GM12874 (cell line): ENCODE data around the gene GCA.

Source experiments
- TF ChIP-seq, protein P1 (sequence below): IDR thresholded peaks from 2 replicates; pipeline ENCODE4 v1.5.1; 2011; ENCODE audit warnings: low read depth, mild to moderate bottlenecking, control low read depth, low read length, moderate library complexity; ENCODE audit not compliant: insufficient read depth

Gene GCA, protein sequence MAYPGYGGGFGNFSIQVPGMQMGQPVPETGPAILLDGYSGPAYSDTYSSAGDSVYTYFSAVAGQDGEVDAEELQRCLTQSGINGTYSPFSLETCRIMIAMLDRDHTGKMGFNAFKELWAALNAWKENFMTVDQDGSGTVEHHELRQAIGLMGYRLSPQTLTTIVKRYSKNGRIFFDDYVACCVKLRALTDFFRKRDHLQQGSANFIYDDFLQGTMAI

DNA sequence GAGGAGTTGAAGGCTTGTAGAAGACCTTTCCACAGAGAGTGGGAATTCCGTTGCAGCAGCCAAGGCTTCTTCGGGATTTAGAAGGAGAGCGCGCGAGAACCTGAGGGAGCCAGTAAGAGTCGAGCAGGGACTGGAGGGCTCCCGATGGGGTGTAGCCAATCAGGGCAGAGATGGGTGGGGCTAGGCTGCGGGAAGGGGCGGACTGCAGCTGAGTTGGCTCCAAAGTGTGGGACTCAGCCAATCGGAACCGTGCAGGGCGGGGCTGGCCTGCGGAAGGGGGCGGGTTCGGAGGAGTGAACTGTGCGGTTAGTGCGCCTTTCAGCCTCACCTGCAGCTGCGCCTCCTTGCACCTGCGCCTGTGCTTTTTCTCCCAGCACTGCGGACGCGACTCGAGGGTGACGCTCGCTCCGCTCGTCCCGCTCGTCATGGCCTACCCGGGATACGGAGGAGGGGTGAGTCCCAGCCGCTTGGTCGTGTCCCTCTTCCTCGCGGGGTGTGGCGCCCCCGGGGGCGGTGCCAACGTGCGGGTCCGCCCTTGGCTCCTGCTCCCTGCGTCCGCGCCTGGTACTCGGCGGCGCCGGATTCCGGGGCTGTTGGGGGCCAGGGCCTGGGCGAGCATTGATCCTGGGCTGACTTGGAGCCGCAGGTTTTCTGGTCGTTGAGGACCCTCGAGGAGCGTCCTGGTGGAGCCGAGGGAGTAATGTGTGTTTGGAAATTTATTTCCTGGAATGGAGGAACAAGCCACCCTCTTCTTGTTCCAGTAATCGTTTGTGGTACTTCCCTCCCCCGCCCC, at the start of gene GCA:
GCA (plus strand) TSS at position 309 of the 793 bp plus-strand sequence; CDS start at position 426, 117 bp downstream.
- TF ChIP-seq, protein P1, sequence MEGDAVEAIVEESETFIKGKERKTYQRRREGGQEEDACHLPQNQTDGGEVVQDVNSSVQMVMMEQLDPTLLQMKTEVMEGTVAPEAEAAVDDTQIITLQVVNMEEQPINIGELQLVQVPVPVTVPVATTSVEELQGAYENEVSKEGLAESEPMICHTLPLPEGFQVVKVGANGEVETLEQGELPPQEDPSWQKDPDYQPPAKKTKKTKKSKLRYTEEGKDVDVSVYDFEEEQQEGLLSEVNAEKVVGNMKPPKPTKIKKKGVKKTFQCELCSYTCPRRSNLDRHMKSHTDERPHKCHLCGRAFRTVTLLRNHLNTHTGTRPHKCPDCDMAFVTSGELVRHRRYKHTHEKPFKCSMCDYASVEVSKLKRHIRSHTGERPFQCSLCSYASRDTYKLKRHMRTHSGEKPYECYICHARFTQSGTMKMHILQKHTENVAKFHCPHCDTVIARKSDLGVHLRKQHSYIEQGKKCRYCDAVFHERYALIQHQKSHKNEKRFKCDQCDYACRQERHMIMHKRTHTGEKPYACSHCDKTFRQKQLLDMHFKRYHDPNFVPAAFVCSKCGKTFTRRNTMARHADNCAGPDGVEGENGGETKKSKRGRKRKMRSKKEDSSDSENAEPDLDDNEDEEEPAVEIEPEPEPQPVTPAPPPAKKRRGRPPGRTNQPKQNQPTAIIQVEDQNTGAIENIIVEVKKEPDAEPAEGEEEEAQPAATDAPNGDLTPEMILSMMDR, result no peak

DNA sequence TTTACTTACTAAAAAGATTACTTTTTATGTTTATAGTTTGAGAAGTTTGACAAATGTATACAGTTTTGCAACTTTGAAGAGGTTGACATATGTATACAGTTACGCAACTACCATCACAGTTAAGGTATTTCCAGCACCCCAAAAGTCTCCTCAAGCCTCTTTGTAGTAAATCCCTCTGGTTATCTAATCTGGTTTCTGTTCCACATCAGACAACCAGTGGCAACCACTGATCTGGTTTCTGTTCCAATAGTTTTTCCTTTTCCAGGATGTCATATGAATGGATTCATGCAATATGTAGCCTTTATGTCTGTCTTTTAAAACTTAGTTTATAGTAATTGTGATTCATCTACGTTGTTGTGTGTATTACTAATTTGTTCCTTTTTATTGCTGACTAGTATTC, 48.9 kb upstream of the GCA start:
- TF ChIP-seq, protein P1, result no peak

DNA sequence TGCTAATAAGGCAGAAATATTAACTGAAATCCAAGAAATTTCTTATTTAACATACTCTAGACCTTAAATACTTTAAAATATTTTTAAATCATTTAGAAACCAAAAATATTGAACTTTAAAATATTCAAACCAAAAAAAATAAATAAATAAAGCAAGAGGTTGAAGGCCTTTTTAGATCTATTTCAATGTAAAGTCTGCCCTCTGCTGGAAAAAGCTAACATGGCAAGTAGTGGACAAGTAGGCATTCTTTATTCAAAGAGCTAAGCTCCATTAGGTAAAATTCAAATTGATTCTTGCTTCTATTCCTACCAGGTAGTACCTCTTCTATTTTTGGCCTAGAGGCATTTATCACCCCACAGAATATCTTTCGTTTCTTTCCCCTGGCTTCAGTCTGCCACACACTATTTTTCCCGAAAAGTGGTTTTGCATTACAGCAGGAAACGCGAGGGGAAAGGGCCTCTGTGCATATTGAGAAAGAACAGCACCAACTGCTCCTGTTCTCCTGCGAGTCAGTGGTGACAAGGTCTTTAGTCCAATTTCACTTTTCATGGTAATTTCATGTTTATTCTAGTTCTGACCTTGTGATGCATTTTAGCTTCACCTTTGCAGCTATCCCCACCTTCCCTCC, 45.9 kb upstream of the GCA start:
- TF ChIP-seq, protein P1, result peak; percentile 53; the same call in 1 of the 2 replicates

DNA sequence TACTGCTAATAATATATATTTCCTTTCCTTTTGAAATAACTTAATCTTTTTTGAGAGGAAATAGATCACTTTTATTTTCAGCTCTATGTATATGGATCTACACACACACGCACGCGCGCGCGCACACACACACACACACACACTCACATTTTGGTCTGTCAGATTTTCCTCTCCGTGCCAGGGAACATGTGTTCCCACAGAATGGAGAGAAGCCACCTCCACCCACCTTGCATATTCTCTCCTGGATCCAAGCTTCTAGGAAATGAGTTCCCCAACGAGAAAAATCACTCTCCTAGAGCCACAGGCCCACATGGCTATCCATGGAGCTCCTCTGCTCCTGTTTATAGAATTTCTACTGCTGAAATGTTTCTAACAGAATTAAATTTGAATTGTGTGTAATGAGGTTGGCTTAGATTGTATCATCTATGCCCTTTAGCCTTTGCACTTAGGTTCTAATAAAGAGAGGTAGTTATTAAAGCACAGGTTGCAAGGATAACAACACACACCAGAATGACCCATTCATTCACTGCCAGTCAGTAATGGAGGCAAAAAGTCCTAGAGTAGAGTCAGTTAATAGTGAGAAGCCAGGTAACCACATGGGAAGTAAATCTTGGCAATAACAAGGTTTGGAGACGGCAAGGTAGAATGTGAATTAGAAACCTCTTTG, 45.1 kb upstream of the GCA start:
- TF ChIP-seq, protein P1, result no peak

DNA sequence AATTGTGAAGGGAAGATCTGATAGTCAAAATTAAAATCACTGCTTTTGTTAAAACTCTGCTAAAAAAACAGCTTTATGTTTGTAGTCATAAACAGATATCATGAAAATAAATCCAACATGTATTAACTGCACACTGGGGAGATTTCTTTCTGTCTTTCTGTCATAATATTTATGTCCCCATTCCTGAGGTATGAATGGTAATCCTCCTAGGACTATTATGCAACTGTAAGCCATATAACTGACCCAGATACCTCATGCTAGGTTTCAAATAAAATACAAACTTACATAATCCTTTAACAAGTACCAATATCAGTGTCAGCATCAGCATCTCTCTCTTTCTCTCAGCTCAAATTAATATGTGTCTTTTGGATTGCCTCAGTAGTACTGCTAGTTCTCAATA, 43.7 kb upstream of the GCA start:
- TF ChIP-seq, protein P1, result no peak

DNA sequence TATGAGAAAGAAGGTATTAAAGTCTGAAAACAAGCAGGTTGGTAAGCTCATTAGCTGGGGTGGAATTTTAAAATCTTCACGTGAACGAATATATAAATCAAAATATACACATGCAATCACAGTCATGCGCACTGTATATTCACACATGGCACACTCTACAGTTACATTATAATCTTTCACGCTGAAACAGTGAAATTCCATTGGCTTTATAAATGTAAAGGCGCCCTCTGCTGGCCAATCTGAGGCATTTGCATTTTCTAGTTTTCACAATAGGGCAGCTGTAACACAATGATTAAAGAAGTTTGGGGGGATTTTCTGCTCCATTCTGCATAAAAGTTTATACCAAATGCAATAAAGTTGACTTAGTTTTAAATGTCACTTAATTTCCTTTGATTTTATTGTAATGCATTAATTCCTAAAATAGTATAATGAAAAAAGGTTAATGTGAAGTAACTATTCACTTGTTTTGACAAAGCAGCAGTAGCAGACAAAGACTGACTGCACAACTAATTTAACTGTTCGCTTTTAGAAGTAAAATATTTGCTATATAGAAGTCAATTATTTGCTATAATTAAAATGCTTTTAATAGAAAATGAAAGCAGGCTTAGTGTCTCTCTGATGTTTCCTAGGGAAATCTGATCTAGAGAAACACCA, 42.7 kb upstream of the GCA start:
- TF ChIP-seq, protein P1, result peak; percentile 60; the same call in 1 of the 2 replicates
